Smooth muscle cell of the brain vasculature (primary cell): ENCODE measurements around the gene ZNF23.
"Not testable (repeated sequence)": the region's sequence is repeated elsewhere in the genome, so short reads cannot be mapped to it uniquely, and the experiment has no call there.

Source experiments
- DNase-seq: peaks from one replicate; pipeline ENCODE4 v3.0.0-alpha.2; 2012; ENCODE audit warnings: low read depth, low spot score

Gene ZNF23

DNA sequence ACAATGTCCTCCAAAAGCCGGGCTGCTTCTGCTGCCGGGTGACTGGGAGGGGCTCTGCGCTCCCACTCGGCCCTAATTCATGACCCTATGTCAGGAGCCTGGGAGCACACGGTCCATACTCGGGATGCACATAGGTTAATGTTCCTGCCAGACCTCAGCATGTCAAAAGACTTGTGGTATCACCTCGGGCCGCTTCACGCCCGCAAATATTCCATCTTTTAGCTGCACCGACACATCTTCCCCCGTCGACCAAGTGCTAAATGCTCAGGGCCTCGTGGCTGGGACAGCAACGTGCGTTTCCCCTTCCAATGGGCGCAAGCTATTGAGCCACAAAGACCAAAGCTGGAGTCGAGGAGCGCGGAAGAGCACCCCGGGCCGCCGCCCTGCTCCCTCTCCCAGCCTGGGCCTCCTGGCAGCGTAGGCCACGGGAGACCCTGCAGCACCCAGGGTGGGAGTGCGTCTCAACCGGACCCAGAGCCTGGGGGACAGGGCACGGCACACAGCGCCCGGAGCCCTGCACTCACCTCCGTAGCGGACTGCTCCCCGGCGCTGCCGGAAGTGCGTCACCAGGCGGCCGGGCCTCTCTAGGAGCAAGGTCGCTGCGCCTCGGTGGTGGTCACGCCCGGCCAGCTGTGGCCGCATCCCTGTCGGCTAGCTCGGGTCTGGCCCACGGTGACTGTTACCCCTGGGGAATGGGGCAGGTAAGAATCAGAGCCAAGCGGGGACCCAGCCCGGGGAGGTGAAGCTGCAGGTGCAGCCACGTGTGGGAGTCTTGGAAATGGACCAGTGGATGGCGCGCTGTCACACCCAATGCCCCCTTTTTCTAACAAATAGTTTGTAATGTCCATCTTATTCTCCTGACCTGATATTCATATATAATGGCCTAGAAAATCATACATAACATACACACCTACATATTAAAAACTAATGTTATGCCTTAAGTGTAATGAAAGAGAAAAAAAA is at the start of gene ZNF23:
TSS of gene ZNF23 (minus strand) at position 562 of the 963 bp plus-strand sequence. CDS start 5,451 bp downstream, outside the sequence.
- peak; percentile 10 for DNase-seq

DNA sequence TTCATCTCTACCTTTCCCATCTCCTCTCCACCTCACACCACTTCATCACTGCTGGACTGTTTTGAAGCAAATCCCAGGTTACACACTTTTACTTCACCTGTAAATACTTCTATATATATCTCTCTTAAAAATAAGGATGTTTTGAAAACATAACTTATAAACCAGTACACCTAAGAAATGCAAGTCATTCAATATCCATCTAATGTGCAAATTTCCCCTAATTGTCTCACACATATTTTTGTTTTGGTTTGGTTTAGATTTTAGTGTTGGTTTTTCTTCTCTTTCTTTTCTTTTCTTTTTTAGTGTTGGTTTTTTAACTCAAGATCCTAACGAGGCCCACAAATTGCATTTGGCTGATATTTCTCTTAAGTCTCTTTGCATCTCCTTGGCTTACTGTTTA is 45.0 kb upstream of the ZNF23 start:
- no peak for DNase-seq

DNA sequence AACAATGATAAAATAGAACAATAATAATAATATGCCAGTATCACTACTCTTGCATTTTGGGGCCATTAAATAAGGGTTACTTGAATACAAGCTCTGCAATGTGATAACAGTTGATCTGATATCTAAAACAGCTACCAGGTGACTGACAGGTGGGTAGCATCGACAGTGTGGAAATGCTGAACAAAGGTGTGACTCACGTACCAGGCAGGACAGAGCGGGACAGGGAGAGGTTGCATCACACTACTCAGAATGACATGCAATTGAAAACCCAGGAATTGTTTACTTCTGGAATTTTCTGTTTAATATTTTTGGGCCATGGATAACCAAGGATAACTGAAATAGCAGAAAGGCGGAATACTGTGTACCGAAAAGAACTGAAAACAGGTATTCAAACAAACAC is 42.9 kb upstream of the ZNF23 start:
- DNase-seq: no peak

DNA sequence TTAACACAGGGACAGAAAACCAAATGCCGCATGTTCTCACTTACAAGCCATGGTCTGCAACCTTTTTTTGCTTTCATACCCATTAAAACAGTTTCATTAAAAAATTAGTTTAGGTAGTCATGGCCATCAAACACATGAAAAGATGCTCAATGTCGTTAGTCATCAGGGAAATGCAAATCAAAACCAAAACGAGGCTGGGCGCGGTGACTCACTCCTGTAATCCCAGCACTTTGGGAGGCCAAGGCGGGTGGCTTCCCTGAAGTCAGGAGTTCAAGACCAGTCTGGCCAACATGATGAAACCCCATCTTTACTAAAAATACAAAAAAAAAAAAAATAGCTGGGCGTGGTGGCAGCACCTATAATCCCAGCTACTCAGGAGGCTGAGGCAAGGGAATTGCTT is 42.0 kb upstream of the ZNF23 start:
- not testable (repeated sequence) for DNase-seq

DNA sequence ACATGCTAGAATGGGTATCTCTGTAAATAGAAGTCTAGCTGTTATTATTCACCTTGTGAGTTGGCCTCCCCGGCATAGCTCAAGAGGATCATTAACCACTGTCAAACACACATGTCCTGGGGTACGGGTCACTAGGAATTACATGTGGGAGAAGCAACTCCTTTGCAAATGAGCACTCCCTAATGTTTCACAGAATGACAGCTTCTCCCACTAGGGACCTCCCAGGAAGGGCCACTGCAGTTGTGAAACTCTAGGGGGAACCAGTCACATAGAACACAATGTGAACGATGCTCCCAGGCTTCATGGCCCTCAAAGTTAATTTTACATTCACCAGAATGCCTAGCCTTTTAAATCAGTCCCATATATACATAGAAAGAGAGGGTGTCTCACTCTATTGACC is 39.5 kb upstream of the ZNF23 start:
- no peak for DNase-seq

DNA sequence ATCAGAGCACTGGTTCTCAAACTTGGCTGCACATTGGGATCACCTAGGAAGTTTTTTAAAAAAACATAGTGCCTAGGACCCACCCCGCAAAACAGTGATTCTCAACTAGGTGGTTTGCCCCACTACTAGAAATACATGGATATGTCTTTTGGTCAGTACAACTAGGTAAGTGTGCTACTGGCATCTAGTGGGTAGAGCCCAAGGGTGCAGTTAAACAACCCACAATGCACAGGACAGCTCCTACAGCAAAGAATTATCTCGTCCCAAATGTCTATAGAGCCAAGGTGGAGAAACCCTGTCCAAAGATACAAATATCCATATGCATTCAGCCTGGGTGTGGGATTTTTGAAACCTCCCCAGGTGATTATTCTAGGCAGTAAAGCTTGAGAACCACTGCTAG is 38.9 kb upstream of the ZNF23 start:
- DNase-seq: no peak

DNA sequence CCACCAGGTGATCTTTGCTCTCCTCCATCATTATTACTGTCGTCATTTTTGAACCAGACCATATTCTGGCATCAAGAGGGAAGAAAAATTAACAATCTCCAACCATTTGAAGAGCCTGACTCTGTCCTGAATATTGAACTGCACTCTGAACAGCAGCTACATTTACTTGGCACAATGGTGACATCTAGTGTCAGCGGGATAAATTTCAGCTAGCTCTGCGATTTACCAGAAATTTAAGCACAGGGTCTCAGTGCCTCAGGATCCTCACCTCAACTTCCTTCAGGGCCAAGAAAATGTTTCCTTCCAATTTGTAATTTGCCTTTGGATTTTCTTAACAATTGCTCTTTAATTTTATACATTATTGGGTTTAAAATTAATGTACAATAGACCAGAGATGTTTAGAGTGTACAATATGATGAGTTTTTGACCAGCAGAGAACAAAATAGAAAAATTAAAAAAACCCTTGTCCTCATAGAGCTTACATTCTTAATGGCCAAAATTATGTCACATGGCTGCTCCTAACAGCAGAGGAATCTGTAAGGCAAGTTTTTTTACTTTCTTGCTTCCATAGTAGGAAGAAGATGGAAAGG is 37.8 kb upstream of the ZNF23 start:
- peak; percentile 13 for DNase-seq

DNA sequence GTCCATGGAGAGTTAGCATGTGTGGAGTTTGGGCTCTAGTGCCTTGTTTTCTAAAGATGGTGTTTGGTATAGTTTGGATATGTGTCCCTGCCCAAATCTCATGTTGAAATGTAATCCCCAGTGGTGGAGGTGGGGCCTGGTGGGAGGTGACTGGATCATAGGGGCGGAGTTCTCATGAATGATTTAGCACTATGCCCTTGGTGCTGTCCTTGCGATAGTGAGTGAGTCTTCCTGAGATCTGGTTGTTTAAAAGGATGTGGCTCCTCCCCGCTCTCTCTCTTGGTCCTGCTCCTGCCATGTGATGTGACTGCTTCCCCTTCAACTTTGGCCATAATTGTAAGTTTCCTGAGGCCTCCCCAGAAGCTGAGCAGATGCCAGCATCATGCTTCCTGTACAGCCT is 36.0 kb upstream of the ZNF23 start:
- DNase-seq: no peak

DNA sequence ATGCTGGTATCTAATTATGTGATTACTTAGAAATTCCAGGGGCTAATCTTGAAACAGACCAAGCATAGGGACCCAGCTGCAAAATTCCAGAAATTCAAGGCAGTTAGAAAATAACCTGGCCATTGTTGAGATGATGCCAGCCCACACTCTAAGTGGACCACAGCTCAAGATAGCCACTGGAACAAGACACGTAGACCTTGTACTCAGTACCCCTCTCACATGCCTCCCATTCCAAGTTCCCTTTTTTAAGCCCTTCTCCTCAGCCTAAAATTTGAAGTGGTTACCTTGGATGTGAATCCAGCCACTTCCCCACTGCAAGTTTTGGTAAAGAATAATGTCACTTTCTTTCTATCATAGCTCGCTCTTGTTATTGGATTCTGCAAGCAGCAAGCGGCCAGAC is 31.2 kb upstream of the ZNF23 start:
- no peak for DNase-seq

DNA sequence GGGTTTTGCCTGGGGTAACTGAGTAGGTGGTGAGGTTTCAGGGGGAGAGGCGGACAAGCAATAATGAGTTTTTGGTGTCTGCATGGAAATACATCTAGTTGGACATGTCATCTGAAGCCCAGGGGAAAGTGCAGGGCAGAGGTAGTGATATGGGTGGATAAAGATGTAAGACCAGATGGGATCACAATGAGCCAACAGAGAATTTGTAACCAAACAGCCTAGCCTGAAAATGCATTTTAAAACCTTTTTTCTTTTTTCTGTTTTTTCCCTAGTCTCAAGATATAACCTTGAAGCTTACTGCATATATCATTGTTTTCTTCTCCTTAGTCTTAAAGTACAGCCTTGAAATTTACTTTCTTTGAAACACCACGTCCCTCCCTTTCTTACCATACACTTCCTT is 30.7 kb upstream of the ZNF23 start:
- DNase-seq: no peak

DNA sequence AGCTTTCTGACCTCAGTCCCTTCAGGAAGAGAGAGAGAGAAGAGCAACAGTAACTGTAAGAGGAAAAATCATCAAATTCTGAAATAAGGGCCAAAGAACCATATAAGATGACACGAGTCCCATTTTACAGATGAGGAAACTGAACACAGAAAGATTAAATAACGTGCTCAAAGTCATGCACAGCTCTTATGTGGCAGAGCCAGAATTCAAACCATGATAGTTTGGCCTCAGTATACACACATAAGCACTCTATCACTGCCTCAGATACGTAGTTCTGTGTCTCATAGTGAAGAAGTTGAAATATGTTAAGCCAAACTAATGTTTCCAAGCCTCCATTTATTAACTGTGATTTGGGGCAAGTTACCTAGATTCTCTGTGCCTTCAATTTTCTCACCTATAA is 29.0 kb upstream of the ZNF23 start:
- DNase-seq: no peak

DNA sequence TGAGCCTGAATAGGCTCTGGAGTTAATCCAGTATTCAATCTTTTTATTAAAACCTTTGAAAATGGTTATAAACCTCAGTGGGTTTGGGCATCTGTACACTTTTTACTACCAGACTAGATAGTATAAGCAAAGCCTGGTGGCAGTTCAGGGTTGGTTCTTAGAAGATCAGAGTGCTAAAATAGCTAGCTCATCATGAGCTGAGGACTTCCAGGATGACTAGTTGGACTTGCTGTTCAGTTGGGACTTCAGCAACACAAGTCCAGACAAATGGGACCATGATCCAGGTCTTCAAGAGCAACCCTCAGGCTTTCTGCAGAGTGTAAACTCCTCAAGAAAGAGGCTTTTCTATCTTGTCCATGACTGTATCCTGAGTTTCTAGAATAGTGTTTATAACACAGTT is 28.3 kb upstream of the ZNF23 start:
- DNase-seq: no peak

DNA sequence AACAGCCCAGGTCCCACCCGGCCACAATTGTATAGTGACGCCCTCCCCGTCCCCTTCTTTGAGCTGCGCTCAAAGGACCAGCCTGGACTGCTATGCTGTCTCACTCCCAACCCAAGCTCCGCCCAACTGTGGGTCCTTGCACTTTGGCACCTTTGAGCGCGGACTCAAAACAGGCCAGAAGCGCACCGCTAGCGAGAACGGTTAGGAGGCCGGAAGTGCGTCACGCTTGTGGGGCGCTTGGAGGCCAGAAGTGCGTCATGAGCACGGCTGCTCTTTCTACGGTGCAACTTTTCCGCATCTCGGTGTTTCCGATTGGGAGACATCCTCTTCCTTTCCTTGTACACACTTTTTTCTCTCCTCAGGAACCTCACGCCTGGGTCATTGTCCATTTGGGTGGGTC is 27.1 kb upstream of the ZNF23 start, which contains the start of gene ZNF19:
TSS of gene ZNF19 (minus strand) at position 203 of the 400 bp plus-strand sequence. CDS start 7,210 bp downstream, outside the sequence.
- no peak for DNase-seq

DNA sequence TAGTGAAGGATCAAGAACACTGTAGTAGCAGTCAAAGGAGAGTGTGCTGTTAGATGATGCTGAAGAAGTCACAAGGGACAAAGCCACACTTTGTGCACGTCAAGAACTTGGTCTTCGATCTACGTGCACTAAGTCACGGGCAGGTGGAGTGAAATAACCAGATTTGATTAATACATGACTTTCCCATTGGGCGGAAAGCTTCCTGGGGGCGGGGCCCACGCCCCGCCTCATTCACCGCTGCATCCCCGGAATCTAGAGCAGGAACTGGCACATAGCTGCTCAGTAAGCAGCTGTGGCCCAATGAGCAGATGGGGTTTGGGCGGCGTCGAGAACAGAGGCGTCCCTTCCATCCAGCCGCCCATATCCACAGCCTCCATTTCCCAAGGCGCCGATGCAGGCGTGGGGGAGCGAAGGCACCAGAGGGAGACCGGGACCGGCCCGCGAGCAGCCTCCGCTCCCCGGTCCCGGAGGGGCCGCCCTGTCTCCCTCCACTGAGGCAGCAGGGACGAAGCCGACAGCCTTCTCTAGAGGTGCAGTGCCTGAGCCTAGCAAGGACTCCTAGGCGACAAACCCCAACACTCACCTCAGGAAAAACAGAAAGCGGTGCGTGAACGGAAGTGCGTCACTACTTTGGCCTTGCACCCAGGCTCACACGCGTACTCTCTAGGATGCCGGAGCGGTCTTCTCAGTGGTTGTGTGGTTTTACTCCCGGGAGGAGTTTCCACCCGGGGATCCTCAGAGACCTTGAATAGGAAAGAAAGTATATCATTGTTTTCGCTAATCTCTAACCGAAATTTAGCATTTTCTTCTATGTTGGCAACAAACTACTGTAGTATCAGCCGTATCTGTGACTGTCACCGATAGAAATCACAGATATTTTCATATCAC is 22.2 kb upstream of the ZNF23 start:
- DNase-seq: peak; percentile 83

DNA sequence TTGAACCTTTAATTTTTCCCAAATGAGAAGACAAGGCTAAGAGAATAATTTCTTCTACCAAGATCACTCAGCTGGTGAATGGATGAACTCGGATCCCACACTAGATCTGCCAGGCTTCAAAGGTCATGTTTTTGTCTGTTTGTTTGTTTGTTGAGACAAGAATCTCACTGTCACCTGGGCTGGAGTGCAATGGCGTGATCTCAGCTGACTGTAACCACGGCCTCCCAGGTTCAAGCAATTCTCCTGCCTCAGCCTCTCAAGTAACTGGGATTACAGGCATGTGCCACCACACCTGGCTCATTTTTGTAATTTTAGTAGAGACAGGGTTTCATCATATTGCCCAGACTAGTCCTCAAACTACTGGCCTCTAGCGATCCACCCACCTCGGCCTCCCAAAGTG is 20.5 kb upstream of the ZNF23 start:
- no peak for DNase-seq

DNA sequence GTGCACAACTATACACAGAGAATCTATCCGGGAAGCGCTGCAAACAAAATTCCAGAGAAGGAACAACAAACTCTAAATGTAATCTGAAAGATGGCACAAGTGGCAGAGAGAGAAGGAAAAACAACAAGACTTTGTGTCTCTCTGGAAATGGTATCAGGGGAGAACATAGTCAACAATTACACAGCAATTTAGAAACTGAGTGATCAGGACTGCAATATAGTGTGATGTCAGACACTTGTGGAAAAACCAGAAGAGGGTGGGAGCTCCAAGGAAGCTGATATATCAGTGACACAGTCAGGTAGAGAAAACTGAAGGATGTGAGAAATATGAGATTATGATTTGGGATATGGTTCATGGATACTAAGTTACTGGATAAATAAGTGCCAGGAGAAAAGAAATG is 18.9 kb upstream of the ZNF23 start:
- no peak for DNase-seq

DNA sequence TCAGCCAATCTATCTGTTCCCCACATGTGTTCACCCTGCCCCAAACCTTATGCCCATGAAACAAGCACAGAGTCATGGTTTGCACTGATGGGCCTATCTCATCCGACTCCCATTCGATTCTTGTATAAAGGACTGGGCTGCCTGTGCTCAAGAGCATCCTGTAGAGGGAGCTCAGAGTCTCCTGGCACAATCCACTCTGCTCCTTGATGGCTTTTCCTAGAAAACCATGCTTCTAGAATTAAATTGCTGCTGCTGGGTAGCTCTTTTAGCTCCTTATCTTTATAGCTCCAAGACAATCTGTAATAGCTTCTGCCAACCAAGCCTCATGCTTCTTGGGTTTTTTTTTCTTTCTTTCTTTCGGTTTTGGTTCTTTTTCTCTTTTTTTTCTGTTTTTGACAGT is 17.4 kb upstream of the ZNF23 start:
- DNase-seq: no peak

DNA sequence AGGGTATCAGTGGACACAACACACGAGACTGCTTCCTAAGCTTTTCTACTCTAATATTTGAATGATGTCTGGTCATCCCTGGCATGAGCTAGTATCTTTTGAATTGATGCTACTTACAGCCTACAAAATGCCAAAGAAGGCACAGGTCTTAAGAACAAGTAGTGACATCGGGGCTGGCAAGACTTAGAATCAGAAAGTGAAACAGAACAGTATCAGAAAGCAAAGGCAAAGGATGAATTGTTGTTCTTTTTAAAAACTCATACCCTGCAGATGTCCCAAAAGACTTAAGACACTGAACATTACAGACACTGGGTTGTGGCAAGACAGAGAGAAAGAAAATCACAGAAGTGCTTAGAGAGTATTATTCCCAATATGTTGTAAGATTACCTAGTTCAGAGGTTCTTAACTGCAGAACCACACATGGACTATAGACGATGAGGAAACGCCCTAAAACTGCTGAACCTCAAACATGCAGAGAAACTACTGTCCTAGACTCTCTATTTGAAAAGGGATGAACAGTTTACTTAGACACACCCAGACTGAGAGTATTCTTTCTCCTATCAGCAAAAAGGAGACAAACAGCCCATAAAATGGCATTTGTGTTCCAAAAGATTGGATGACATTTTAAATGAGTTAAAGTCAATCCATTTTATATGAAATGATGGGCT is 14.5 kb upstream of the ZNF23 start:
- DNase-seq: no peak

DNA sequence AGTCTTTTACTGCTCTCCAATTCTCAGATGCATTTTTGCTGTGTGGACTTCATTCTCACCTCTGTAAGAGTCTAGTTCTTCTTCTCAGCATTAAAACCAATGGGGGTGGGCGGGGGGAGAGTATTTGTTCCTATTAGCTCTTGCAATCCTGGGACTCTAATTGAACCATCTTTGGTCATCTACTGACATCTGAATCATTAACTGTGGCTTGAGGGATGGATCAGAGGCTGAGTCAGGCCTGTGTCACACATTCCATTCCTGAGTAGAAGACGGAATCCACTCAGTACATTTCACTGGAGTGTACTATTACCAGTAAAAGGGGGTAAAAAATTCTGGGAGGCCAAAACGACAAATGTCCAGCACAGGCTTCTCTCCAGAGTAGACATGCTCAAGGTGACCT is 12.8 kb upstream of the ZNF23 start:
- no peak for DNase-seq

DNA sequence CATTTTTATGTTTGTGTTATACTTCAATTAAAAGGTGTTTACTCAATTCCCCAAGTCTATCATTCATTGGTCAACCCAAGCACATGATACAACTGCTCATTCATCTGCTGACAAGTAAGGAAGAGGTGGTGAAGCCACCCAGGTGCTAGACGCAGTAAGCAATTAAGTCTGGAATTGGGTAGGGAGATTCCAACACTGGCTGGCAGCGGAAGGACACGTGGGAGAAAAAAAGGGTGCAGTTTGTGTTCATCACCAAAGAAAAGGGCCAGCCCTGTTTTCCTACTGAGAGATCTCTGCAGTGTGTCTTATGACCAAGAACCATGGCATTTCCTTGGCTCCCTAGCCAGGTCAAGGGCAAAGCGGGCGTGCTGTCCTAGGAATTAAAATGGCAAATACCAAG is 11.8 kb upstream of the ZNF23 start:
- no peak for DNase-seq

DNA sequence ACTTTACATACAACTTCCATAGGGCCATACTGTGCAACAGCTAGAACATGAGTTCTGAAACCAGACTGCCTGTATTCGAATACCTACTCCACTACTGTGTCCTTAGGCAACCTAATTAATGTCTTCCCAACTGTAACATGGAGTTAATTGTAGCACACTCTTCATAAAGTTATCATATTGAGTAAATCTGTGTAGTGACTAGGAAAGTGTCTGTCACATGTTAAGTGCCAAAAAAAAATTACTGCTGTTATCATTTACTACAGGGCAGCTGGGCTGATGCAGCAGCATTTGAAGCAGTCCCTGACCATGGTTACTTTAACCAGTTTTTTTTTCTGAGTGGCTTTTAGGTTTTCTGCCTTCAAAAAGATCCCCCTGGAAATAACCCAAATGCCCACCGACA is 10.9 kb upstream of the ZNF23 start:
- DNase-seq: no peak

DNA sequence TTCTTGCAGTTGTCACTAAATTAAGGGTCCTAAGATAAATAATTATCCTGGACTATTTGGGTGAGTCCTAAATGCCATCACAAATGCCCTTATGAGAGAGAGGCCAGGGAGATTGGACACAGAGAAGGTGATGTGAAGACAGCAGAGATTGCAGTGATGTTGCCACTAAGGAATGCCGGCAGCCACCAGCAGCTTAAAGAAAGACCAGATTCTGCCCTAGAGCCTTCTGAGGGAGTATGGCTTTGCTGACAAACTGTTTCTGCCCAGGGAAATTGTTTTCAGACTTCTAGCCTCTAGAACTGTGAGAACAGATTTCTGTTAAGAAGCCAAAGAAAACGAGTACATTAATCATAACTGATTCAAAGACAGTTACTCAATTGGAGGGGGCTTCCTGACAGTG is 10.0 kb upstream of the ZNF23 start:
- no peak for DNase-seq
